Measurements from ENCODE around the gene LDLRAD4.

The LDLRAD4 gene

GRCh38 chr18:13300029-13300428 lies 81.5 kb downstream of the LDLRAD4 start:
- TF ChIP-seq ZNF70 (CRISPR knock-in tag; IDR thresholded peaks at IDR 0.05), result no peak
- TF ChIP-seq BACH2 (CRISPR knock-in tag; IDR thresholded peaks at IDR 0.05; ENCODE audit: borderline replicate concordance), result no peak
- TF ChIP-seq CSDC2 (CRISPR knock-in tag; IDR thresholded peaks at IDR 0.05), result no peak
- no peak for TF ChIP-seq ZC3H10 (CRISPR knock-in tag; IDR thresholded peaks at IDR 0.05)
- no peak for TF ChIP-seq ZFP3 (CRISPR knock-in tag; IDR thresholded peaks at IDR 0.05)
- TF ChIP-seq ZFP30 (CRISPR knock-in tag; IDR thresholded peaks at IDR 0.05), result no peak
- TF ChIP-seq, protein P1, sequence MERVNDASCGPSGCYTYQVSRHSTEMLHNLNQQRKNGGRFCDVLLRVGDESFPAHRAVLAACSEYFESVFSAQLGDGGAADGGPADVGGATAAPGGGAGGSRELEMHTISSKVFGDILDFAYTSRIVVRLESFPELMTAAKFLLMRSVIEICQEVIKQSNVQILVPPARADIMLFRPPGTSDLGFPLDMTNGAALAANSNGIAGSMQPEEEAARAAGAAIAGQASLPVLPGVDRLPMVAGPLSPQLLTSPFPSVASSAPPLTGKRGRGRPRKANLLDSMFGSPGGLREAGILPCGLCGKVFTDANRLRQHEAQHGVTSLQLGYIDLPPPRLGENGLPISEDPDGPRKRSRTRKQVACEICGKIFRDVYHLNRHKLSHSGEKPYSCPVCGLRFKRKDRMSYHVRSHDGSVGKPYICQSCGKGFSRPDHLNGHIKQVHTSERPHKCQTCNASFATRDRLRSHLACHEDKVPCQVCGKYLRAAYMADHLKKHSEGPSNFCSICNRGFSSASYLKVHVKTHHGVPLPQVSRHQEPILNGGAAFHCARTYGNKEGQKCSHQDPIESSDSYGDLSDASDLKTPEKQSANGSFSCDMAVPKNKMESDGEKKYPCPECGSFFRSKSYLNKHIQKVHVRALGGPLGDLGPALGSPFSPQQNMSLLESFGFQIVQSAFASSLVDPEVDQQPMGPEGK (CRISPR knock-in tag; IDR thresholded peaks at IDR 0.05; ENCODE audit: borderline replicate concordance), result no peak
- no peak for ATAC-seq

DNA sequence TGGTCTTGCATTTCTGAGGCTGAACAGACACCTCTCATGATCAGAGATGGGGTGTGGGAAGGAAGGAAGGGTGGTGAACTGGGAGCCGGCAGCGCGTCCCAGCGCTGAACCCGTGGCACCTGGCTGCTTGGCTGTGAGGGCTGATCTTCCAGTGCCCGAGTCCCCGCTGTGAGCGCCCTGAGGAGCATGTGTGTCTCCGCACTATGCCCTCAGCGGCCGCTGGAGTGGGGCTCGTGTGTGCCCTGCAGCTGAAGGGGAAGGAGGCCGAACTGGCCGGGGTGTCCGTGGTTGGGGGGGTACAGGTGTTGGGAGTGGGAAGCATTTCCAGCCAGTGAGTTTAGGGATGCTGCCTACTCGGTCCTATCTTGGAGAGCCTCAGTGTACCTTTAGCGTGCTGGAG lies 82.2 kb downstream of the LDLRAD4 start:
- TF ChIP-seq RARB (CRISPR knock-in tag; IDR thresholded peaks at IDR 0.05) (no peak), ZFP30 (CRISPR knock-in tag; IDR thresholded peaks at IDR 0.05) (no peak), ZC3H10 (CRISPR knock-in tag; IDR thresholded peaks at IDR 0.05) (no peak), TOX (CRISPR knock-in tag; IDR thresholded peaks at IDR 0.05; ENCODE audit: borderline replicate concordance) (no peak), ESRRG (CRISPR knock-in tag; IDR thresholded peaks at IDR 0.05) (no peak), ZNF70 (CRISPR knock-in tag; IDR thresholded peaks at IDR 0.05) (no peak), ARNTL (CRISPR knock-in tag; IDR thresholded peaks at IDR 0.05; ENCODE audit: borderline replicate concordance, low read depth) (no peak), PPARA (CRISPR knock-in tag; IDR thresholded peaks at IDR 0.05; ENCODE audit: borderline replicate concordance) (no peak)
- TF ChIP-seq, protein P2, sequence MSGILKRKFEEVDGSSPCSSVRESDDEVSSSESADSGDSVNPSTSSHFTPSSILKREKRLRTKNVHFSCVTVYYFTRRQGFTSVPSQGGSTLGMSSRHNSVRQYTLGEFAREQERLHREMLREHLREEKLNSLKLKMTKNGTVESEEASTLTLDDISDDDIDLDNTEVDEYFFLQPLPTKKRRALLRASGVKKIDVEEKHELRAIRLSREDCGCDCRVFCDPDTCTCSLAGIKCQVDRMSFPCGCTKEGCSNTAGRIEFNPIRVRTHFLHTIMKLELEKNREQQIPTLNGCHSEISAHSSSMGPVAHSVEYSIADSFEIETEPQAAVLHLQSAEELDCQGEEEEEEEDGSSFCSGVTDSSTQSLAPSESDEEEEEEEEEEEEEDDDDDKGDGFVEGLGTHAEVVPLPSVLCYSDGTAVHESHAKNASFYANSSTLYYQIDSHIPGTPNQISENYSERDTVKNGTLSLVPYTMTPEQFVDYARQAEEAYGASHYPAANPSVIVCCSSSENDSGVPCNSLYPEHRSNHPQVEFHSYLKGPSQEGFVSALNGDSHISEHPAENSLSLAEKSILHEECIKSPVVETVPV (CRISPR knock-in tag; IDR thresholded peaks at IDR 0.05), result no peak
- TF ChIP-seq, protein P3, sequence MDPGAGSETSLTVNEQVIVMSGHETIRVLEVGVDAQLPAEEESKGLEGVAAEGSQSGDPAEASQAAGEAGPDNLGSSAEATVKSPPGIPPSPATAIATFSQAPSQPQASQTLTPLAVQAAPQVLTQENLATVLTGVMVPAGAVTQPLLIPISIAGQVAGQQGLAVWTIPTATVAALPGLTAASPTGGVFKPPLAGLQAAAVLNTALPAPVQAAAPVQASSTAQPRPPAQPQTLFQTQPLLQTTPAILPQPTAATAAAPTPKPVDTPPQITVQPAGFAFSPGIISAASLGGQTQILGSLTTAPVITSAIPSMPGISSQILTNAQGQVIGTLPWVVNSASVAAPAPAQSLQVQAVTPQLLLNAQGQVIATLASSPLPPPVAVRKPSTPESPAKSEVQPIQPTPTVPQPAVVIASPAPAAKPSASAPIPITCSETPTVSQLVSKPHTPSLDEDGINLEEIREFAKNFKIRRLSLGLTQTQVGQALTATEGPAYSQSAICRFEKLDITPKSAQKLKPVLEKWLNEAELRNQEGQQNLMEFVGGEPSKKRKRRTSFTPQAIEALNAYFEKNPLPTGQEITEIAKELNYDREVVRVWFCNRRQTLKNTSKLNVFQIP (CRISPR knock-in tag; IDR thresholded peaks at IDR 0.05; ENCODE audit: borderline replicate concordance, low read depth), result no peak
- TF ChIP-seq, protein P4, sequence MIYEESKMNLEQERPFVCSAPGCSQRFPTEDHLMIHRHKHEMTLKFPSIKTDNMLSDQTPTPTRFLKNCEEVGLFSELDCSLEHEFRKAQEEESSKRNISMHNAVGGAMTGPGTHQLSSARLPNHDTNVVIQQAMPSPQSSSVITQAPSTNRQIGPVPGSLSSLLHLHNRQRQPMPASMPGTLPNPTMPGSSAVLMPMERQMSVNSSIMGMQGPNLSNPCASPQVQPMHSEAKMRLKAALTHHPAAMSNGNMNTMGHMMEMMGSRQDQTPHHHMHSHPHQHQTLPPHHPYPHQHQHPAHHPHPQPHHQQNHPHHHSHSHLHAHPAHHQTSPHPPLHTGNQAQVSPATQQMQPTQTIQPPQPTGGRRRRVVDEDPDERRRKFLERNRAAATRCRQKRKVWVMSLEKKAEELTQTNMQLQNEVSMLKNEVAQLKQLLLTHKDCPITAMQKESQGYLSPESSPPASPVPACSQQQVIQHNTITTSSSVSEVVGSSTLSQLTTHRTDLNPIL (CRISPR knock-in tag; IDR thresholded peaks at IDR 0.05; ENCODE audit: low read depth), result no peak
- TF ChIP-seq, protein P1 (CRISPR knock-in tag; IDR thresholded peaks at IDR 0.05; ENCODE audit: borderline replicate concordance), result no peak
- ATAC-seq, result no peak

DNA sequence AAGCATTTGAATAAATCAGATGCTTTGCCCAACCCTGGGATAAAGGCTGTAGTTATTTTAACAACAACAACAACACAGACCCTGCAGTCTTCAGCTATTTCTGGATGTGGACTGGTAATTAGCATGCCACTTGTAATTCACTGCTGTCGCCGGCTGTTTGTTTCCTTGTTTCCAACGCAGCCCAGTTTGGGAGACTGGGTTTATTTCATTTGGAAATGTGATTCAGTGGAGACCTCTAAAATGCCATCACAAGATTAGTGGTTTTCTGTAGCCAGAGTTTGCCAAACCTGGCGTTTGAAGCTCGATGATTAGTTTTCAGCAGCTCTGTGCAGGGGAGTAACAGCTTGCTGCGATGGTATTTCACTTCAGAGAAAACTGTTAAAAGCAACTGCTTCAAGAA lies 83.5 kb downstream of the LDLRAD4 start:
- ATAC-seq, result no peak
- TF ChIP-seq PPARA (CRISPR knock-in tag; IDR thresholded peaks at IDR 0.05; ENCODE audit: borderline replicate concordance) (no peak), OSR1 (CRISPR knock-in tag; IDR thresholded peaks at IDR 0.05) (no peak), ISL1 (CRISPR knock-in tag; IDR thresholded peaks at IDR 0.05) (no peak), ZNF8 (CRISPR knock-in tag; IDR thresholded peaks at IDR 0.05) (no peak), TCF4 (CRISPR knock-in tag; IDR thresholded peaks at IDR 0.05; ENCODE audit: borderline replicate concordance) (no peak), ZFP30 (CRISPR knock-in tag; IDR thresholded peaks at IDR 0.05) (no peak), ZFP3 (CRISPR knock-in tag; IDR thresholded peaks at IDR 0.05) (no peak), TOX (CRISPR knock-in tag; IDR thresholded peaks at IDR 0.05; ENCODE audit: borderline replicate concordance) (no peak), RARB (CRISPR knock-in tag; IDR thresholded peaks at IDR 0.05) (no peak), SNAI2 (CRISPR knock-in tag; IDR thresholded peaks at IDR 0.05) (no peak), ZC3H10 (CRISPR knock-in tag; IDR thresholded peaks at IDR 0.05) (no peak), BACH2 (CRISPR knock-in tag; IDR thresholded peaks at IDR 0.05; ENCODE audit: borderline replicate concordance) (no peak)
- TF ChIP-seq, protein P5, sequence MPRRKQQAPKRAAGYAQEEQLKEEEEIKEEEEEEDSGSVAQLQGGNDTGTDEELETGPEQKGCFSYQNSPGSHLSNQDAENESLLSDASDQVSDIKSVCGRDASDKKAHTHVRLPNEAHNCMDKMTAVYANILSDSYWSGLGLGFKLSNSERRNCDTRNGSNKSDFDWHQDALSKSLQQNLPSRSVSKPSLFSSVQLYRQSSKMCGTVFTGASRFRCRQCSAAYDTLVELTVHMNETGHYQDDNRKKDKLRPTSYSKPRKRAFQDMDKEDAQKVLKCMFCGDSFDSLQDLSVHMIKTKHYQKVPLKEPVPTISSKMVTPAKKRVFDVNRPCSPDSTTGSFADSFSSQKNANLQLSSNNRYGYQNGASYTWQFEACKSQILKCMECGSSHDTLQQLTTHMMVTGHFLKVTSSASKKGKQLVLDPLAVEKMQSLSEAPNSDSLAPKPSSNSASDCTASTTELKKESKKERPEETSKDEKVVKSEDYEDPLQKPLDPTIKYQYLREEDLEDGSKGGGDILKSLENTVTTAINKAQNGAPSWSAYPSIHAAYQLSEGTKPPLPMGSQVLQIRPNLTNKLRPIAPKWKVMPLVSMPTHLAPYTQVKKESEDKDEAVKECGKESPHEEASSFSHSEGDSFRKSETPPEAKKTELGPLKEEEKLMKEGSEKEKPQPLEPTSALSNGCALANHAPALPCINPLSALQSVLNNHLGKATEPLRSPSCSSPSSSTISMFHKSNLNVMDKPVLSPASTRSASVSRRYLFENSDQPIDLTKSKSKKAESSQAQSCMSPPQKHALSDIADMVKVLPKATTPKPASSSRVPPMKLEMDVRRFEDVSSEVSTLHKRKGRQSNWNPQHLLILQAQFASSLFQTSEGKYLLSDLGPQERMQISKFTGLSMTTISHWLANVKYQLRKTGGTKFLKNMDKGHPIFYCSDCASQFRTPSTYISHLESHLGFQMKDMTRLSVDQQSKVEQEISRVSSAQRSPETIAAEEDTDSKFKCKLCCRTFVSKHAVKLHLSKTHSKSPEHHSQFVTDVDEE (CRISPR knock-in tag; IDR thresholded peaks at IDR 0.05), result no peak
- TF ChIP-seq, protein P1 (CRISPR knock-in tag; IDR thresholded peaks at IDR 0.05; ENCODE audit: borderline replicate concordance), result no peak
- TF ChIP-seq, protein P4 (CRISPR knock-in tag; IDR thresholded peaks at IDR 0.05; ENCODE audit: low read depth), result no peak

Data from SK-N-SH treated with all-trans-retinoic acid at 6 μM for 48 hours (cell line).